H1 (cell line): ENCODE measurements around the gene LEFTY1.

Source experiments
- EP300 ChIP-seq, 2 experiments: IDR thresholded peaks; 1 replicate in 1 of 2; 2 replicates in 1 of 2; pipeline ENCODE4 v1.6.1; 2011 to 2012; ENCODE audit warnings: low read depth in 2 of 2, low read length in 2 of 2, mild to moderate bottlenecking in 2 of 2, borderline replicate concordance in 1 of 2, inconsistent platforms in 1 of 2, moderate library complexity in 1 of 2
- EZH2 ChIP-seq: fragments of 200-600 bp; sonication (generic); IDR thresholded peaks from 2 replicates; pipeline ENCODE4 v1.7.1; 2012; ENCODE audit warnings: low read depth, mild to moderate bottlenecking, moderate library complexity, low read length, inconsistent platforms; ENCODE audit not compliant: severe bottlenecking
- FOSL1 ChIP-seq: IDR thresholded peaks from 2 replicates; pipeline ENCODE4 v1.6.1; 2011; ENCODE audit warnings: mild to moderate bottlenecking, low read depth, low read length, moderate library complexity; ENCODE audit not compliant: insufficient read depth
- GABPA ChIP-seq: IDR thresholded peaks from 2 replicates; pipeline ENCODE4 v1.6.1; 2011; ENCODE audit warnings: mild to moderate bottlenecking, low read length, moderate library complexity, borderline replicate concordance; ENCODE audit not compliant: insufficient read depth
- JUND ChIP-seq: IDR thresholded peaks from 2 replicates; pipeline ENCODE4 v1.6.1; 2011; ENCODE audit warnings: mild to moderate bottlenecking, improper control_type of control experiment, low read length
- MAFK ChIP-seq: IDR thresholded peaks from 2 replicates; pipeline ENCODE4 v1.6.1; 2012; ENCODE audit warnings: low read depth, mild to moderate bottlenecking, improper control_type of control experiment, low read length
- POLR2A ChIP-seq, 2 experiments: IDR thresholded peaks; 1 replicate in 1 of 2; 2 replicates in 1 of 2; pipeline ENCODE4 v1.6.1; 2011; ENCODE audit warnings: low read depth in 2 of 2, low read length in 2 of 2, mild to moderate bottlenecking in 2 of 2; ENCODE audit errors: control extremely low read depth in 1 of 2
- POLR2AphosphoS5 ChIP-seq: IDR thresholded peaks from 2 replicates; pipeline ENCODE4 v1.6.1; 2011; ENCODE audit warnings: low read depth, low read length
- SIX5 ChIP-seq: IDR thresholded peaks from 2 replicates; pipeline ENCODE4 v1.6.1; 2011; ENCODE audit warnings: mild to moderate bottlenecking, low read depth, low read length
- YY1 ChIP-seq: IDR thresholded peaks from 2 replicates; pipeline ENCODE4 v1.6.1; 2011; ENCODE audit warnings: low read depth, mild to moderate bottlenecking, low read length
- TF ChIP-seq, protein P1 (sequence below): IDR thresholded peaks from 2 replicates; pipeline ENCODE4 v1.6.1; 2011; ENCODE audit warnings: low read depth, mild to moderate bottlenecking, low read length; ENCODE audit not compliant: insufficient read depth
- TF ChIP-seq, protein P2 (sequence below), 3 experiments: IDR thresholded peaks; 1 replicate in 2 of 3; 2 replicates in 1 of 3; pipeline versions ENCODE4 v1.5.1 to v1.6.1; 2011; ENCODE audit warnings: low read length in 3 of 3, mild to moderate bottlenecking in 3 of 3, inconsistent platforms in 2 of 3, low read depth in 1 of 3, moderate library complexity in 1 of 3; ENCODE audit not compliant: insufficient read depth in 1 of 3; ENCODE audit errors: control extremely low read depth in 1 of 3

DNA sequence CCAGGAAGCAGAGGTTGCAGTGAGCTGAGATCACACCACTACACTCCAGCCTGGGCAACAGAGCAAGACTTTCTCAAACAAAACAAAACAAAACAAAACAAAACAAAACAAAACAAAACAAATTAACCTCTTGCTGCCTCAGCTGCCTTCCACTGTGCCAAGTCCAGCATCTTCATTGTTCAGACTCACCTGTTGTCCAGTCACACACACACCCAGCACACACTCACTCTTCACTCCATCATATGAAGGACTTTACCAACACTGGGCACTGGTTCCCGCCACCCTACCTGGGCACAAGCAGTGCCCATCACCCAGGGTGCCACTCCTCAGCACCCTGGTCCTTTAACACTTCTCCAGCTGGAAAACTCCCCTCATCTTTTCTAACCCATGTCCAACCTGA is 20.5 kb upstream of the LEFTY1 start:
- TF ChIP-seq FOSL1 (no peak), YY1 (no peak), EP300 (IDR thresholded peaks at IDR 0.05; ENCODE audit: borderline replicate concordance in 1 of 2, low read depth in 2 of 2, low read length in 2 of 2) (no peak), EZH2 (no peak), GABPA (no peak), MAFK (no peak), JUND (no peak), SIX5 (no peak), POLR2AphosphoS5 (no peak), POLR2A (IDR thresholded peaks at IDR 0.05; ENCODE audit: control extremely low read depth in 1 of 2, low read depth in 2 of 2, low read length in 2 of 2) (no peak)
- TF ChIP-seq, protein P1, sequence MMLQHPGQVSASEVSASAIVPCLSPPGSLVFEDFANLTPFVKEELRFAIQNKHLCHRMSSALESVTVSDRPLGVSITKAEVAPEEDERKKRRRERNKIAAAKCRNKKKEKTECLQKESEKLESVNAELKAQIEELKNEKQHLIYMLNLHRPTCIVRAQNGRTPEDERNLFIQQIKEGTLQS, result no peak
- TF ChIP-seq, protein P2, sequence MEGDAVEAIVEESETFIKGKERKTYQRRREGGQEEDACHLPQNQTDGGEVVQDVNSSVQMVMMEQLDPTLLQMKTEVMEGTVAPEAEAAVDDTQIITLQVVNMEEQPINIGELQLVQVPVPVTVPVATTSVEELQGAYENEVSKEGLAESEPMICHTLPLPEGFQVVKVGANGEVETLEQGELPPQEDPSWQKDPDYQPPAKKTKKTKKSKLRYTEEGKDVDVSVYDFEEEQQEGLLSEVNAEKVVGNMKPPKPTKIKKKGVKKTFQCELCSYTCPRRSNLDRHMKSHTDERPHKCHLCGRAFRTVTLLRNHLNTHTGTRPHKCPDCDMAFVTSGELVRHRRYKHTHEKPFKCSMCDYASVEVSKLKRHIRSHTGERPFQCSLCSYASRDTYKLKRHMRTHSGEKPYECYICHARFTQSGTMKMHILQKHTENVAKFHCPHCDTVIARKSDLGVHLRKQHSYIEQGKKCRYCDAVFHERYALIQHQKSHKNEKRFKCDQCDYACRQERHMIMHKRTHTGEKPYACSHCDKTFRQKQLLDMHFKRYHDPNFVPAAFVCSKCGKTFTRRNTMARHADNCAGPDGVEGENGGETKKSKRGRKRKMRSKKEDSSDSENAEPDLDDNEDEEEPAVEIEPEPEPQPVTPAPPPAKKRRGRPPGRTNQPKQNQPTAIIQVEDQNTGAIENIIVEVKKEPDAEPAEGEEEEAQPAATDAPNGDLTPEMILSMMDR (IDR thresholded peaks at IDR 0.05; ENCODE audit: control extremely low read depth in 1 of 3, insufficient read depth in 1 of 3, low read depth in 1 of 3, low read length in 3 of 3), result no peak
